22Rv1 (cell line): ENCODE data around the gene CTNNA3.

Experiments
- H3K27ac ChIP-seq: fragments of 450-650 bp; 2 replicates; pipeline ENCODE4 v1.5.1; 2017
- CTCF ChIP-seq: fragments of 450-650 bp; IDR thresholded peaks from 2 replicates; pipeline ENCODE4 v1.5.1; 2017; ENCODE audit warnings: mild to moderate bottlenecking
- ZFX ChIP-seq: fragments of 450-650 bp; IDR thresholded peaks from 2 replicates; pipeline ENCODE4 v1.6.1; 2017; ENCODE audit warnings: antibody characterized with exemption, borderline replicate concordance

Gene CTNNA3

GRCh38 chr10:67087135-67087425, 608.9 kb downstream of the CTNNA3 start:
- no peak overlapping the region for H3K27ac ChIP-seq
- TF ChIP-seq CTCF: no peak
- TF ChIP-seq ZFX: no peak

GRCh38 chr10:67086327-67087134, 609.5 kb downstream of the CTNNA3 start:
- TF ChIP-seq CTCF (no peak), ZFX (no peak)
- H3K27ac ChIP-seq: no peak overlapping the region

GRCh38 chr10:67079126-67079525, 616.9 kb downstream of the CTNNA3 start:
- H3K27ac ChIP-seq: no peak overlapping the region
- TF ChIP-seq ZFX (no peak), CTCF (no peak)

GRCh38 chr10:67077376-67077775, 618.6 kb downstream of the CTNNA3 start:
- no peak for TF ChIP-seq ZFX
- TF ChIP-seq CTCF: no peak
- no peak overlapping the region for H3K27ac ChIP-seq

GRCh38 chr10:67076144-67076543, 619.9 kb downstream of the CTNNA3 start:
- H3K27ac ChIP-seq: no peak overlapping the region
- TF ChIP-seq ZFX: no peak
- no peak for TF ChIP-seq CTCF

- H3K27ac ChIP-seq: no peak overlapping the region
- TF ChIP-seq ZFX (no peak), CTCF (0 out of 2 replicates have a peak, but pooled peaks have one; percentile 6)
Observed at GRCh38 chr10:67075491-67075971, 620.5 kb downstream of the CTNNA3 start.

- TF ChIP-seq ZFX (no peak), CTCF (no peak)
Observed at GRCh38 chr10:67072654-67073053, 623.3 kb downstream of the CTNNA3 start.

More at GRCh38 chr10:67072654-67073053, 623.3 kb downstream of the CTNNA3 start:
- no peak overlapping the region for H3K27ac ChIP-seq
